ENCODE data around the gene IL1RAPL2. TPM values are rescaled to one million over a fixed set of nuclear protein-coding genes. Genes with fewer than 3 reads are reported as not detected.

Gene IL1RAPL2
- total and polyA plus RNA-seq, 10 of the 15 experiments (the other 5 are each of a cell fraction or from before 2014, with no cell fraction given), result 0.19 TPM; not detected in 9

DNA sequence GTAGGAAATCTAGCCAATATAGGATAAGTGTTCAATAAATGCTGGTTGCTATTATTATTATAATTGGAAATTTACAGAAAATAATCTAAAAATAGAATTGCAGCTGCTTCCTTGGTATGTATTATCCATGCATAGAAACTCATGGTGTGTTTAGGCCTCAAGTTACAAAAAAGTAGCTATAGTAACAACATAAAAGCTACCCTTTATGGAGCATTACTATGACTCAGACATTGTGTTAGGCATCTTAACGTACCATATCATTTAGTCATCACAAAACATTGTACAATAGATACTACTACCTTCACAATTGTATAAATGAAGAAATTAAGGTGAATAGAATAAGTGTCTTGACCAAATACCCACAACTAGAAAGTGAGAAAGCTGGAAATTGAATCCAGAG lies 1129.5 kb downstream of the IL1RAPL2 start:
- no peaks in the 10 kb centered on the region for H3K9me3 ChIP-seq (replicated peaks; ENCODE audit: control insufficient read depth, insufficient read depth, low read length)
- no peaks in the 10 kb centered on the region for H3K4me1 ChIP-seq (ENCODE audit: control insufficient read depth, insufficient read depth, low read length)
- H2AFZ ChIP-seq (ENCODE audit: control insufficient read depth, low read depth, low read length), result no peak overlapping the region
- in situ Hi-C loops (cut with MboI), result no loop called here
- WGBS (ENCODE audit: insufficient coverage, insufficient replicate concordance, low lambda C conversion rate, missing lambda C conversion rate), result 0% methylated on average over 1 of the region's 1 CpG
- ChIA-PET POLR2A (no interaction called here), CTCF (interaction anchor here (1.3 kb wide), 1 partner anchor 9 kb away, joined by 3 read pairs; no protein-coding TSS in a partner anchor), RAD21 (ENCODE audit: unreplicated experiment) (no interaction called here), SMC1A (ENCODE audit: uncharacterized antibody, unreplicated experiment) (no interaction called here)
- DNase-seq (ENCODE audit: low read depth, low spot score) (no peak), FAIRE-seq (no peak), ATAC-seq (no peak)
- no peaks in the 10 kb centered on the region for H3K27me3 ChIP-seq (replicated peaks in 1 of 2; ENCODE audit: control insufficient read depth in 2 of 2, insufficient read depth in 2 of 2, low read length in 1 of 2)
- H3K27ac ChIP-seq (ENCODE audit: control insufficient read depth, insufficient read depth), result no peak overlapping the region
- H3K36me3 ChIP-seq (ENCODE audit: control insufficient read depth in 2 of 2, insufficient read depth in 2 of 2, low read length in 1 of 2), result no peaks in the 10 kb centered on the region
- no peak overlapping the region for H3K4me2 ChIP-seq (ENCODE audit: control insufficient read depth, insufficient read depth)
- no TSS peak for BruUV-seq (replicated peaks)
- H4K20me1 ChIP-seq (ENCODE audit: control insufficient read depth, insufficient read depth), result no peaks in the 10 kb centered on the region
- H3K4me3 ChIP-seq, result no peak overlapping the region
- H3K79me2 ChIP-seq (ENCODE audit: control insufficient read depth, insufficient read depth, low read length), result no peaks in the 10 kb centered on the region
- no peak overlapping the region for H3K9ac ChIP-seq (ENCODE audit: control insufficient read depth, insufficient read depth, low read length)
- intact Hi-C loops (cut with micrococcal nuclease; ENCODE audit: unreplicated experiment), result no loop called here
- TF ChIP-seq, protein P1, sequence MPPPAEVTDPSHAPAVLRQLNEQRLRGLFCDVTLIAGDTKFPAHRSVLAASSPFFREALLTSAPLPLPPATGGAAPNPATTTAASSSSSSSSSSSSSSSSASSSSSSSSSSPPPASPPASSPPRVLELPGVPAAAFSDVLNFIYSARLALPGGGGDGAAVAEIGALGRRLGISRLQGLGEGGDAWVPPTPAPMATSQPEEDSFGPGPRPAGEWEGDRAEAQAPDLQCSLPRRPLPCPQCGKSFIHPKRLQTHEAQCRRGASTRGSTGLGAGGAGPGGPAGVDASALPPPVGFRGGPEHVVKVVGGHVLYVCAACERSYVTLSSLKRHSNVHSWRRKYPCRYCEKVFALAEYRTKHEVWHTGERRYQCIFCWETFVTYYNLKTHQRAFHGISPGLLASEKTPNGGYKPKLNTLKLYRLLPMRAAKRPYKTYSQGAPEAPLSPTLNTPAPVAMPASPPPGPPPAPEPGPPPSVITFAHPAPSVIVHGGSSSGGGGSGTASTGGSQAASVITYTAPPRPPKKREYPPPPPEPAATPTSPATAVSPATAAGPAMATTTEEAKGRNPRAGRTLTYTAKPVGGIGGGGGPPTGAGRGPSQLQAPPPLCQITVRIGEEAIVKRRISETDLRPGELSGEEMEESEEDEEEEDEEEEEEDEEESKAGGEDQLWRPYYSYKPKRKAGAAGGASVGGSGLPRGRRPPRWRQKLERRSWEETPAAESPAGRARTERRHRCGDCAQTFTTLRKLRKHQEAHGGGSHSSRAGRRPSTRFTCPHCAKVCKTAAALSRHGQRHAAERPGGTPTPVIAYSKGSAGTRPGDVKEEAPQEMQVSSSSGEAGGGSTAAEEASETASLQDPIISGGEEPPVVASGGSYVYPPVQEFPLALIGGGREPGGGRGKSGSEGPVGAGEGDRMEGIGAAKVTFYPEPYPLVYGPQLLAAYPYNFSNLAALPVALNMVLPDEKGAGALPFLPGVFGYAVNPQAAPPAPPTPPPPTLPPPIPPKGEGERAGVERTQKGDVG (CRISPR knock-in tag; IDR thresholded peaks at IDR 0.05), result no peak
- TF ChIP-seq, protein P2, sequence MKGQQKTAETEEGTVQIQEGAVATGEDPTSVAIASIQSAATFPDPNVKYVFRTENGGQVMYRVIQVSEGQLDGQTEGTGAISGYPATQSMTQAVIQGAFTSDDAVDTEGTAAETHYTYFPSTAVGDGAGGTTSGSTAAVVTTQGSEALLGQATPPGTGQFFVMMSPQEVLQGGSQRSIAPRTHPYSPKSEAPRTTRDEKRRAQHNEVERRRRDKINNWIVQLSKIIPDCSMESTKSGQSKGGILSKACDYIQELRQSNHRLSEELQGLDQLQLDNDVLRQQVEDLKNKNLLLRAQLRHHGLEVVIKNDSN (IDR thresholded peaks at IDR 0.05; ENCODE audit: borderline replicate concordance, extremely low read length, insufficient read depth, low read depth, low read length), result no peak
- TF ChIP-seq POLR2A (IDR thresholded peaks at IDR 0.05; ENCODE audit: low read depth, low read length) (no peak), RCOR1 (conservative IDR thresholded peaks at IDR 0.05; ENCODE audit: low read depth, low read length) (no peak), RFX5 (IDR thresholded peaks at IDR 0.05; ENCODE audit: low read depth, low read length) (no peak), POLR2AphosphoS2 (IDR thresholded peaks at IDR 0.05; ENCODE audit: low read depth, low read length) (no peak), BMI1 (IDR thresholded peaks at IDR 0.05; ENCODE audit: borderline replicate concordance) (no peak), TCF3 (IDR thresholded peaks at IDR 0.05; ENCODE audit: borderline replicate concordance, insufficient read depth, low read depth, low read length) (no peak), PAX8 (IDR thresholded peaks at IDR 0.05) (no peak), SIX5 (IDR thresholded peaks at IDR 0.05; ENCODE audit: low read depth, low read length, severe bottlenecking) (no peak), BHLHE40 (IDR thresholded peaks at IDR 0.05; ENCODE audit: borderline replicate concordance in 1 of 2, low read depth in 2 of 2, low read length in 1 of 2) (no peak), KDM1A (IDR thresholded peaks at IDR 0.05; ENCODE audit: borderline replicate concordance) (no peak)
- TF ChIP-seq, protein P3, sequence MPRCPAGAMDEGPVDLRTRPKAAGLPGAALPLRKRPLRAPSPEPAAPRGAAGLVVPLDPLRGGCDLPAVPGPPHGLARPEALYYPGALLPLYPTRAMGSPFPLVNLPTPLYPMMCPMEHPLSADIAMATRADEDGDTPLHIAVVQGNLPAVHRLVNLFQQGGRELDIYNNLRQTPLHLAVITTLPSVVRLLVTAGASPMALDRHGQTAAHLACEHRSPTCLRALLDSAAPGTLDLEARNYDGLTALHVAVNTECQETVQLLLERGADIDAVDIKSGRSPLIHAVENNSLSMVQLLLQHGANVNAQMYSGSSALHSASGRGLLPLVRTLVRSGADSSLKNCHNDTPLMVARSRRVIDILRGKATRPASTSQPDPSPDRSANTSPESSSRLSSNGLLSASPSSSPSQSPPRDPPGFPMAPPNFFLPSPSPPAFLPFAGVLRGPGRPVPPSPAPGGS (IDR thresholded peaks at IDR 0.05; ENCODE audit: borderline replicate concordance, insufficient read depth, low read depth, low read length, poor library complexity, severe bottlenecking), result no peak
- TF ChIP-seq, protein P4, sequence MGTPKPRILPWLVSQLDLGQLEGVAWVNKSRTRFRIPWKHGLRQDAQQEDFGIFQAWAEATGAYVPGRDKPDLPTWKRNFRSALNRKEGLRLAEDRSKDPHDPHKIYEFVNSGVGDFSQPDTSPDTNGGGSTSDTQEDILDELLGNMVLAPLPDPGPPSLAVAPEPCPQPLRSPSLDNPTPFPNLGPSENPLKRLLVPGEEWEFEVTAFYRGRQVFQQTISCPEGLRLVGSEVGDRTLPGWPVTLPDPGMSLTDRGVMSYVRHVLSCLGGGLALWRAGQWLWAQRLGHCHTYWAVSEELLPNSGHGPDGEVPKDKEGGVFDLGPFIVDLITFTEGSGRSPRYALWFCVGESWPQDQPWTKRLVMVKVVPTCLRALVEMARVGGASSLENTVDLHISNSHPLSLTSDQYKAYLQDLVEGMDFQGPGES (IDR thresholded peaks at IDR 0.05), result no peak
- TF ChIP-seq, protein P5, sequence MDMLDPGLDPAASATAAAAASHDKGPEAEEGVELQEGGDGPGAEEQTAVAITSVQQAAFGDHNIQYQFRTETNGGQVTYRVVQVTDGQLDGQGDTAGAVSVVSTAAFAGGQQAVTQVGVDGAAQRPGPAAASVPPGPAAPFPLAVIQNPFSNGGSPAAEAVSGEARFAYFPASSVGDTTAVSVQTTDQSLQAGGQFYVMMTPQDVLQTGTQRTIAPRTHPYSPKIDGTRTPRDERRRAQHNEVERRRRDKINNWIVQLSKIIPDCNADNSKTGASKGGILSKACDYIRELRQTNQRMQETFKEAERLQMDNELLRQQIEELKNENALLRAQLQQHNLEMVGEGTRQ (IDR thresholded peaks at IDR 0.05; ENCODE audit: borderline replicate concordance, low read depth, low read length), result no peak
